HepG2 (cell line): Measurements from ENCODE around the gene SMAD3. TPM values are rescaled to one million over a fixed set of nuclear protein-coding genes. Genes with fewer than 3 reads are reported as not detected.

Source experiments
- ATAC-seq: fragments of 200-7000 bp; cut with Tn5 transposase; 3 replicates; pipeline ENCODE4 v1.9.1; 2020; ENCODE audit warnings: mild to moderate bottlenecking, moderate library complexity
- BruUV-seq: library from RNA; stranded (reverse); fragments of 400-500 nt; replicated peaks from 2 replicates; lab custom pipeline; 2021; lab: Mats Ljungman, UMichigan
- CTCF ChIA-PET: fragments of 300-600 bp; formaldehyde crosslinking; extraction: SDS; loops from one replicate; lab custom pipeline; 2021; ENCODE audit warnings: low total read pairs, inconsistent platforms, low intra/inter-chr PET ratio; lab: Yijun Ruan, JAX
- POLR2A ChIA-PET: fragments of 350-600 bp; sonication (Branson Sonifier 250); formaldehyde crosslinking; loops from one replicate; lab custom pipeline; 2020; ENCODE audit warnings: antibody characterized with exemption, inconsistent platforms; lab: Yijun Ruan, JAX
- DNase-seq: peaks from one replicate; pipeline ENCODE4 v3.0.0-alpha.2; 2015; ENCODE audit warnings: low spot score
- FAIRE-seq: peaks from 3 replicates; lab custom pipeline; 2011; peaks lifted over from hg19 to GRCh38; lab: Jason Lieb, UNC
- H2AFZ ChIP-seq: one replicate; pipeline ENCODE4 v1.6.1; 2011; ENCODE audit warnings: low read length, inconsistent platforms
- H3K27ac ChIP-seq: fragments of 300-600 bp; 3 replicates; pipeline ENCODE4 v1.8.0; 2011; ENCODE audit warnings: mixed run types, mild to moderate bottlenecking, mixed read lengths, low read length, inconsistent platforms; ENCODE audit not compliant: insufficient read depth; ENCODE audit errors: extremely low read length
- H3K27me3 ChIP-seq, 2 experiments: fragments of 200-600 bp in 1 of 2; 2 replicates in 1 of 2; 3 replicates in 1 of 2; pipeline versions ENCODE4 v1.6.0 to v1.8.0; 2011; ENCODE audit warnings: low read length in 2 of 2, mild to moderate bottlenecking in 2 of 2, moderate library complexity in 2 of 2, inconsistent platforms in 1 of 2; ENCODE audit not compliant: insufficient read depth in 2 of 2, control insufficient read depth in 1 of 2
- H3K36me3 ChIP-seq, 2 experiments: fragments of 200-600 bp in 1 of 2; replicated peaks in 1 of 2; 2 replicates in 1 of 2; 3 replicates in 1 of 2; pipeline versions ENCODE4 v1.5.1 to v1.8.0; 2011; ENCODE audit warnings: low read length in 2 of 2, inconsistent platforms in 1 of 2; ENCODE audit not compliant: insufficient read depth in 2 of 2, control insufficient read depth in 1 of 2
- H3K4me1 ChIP-seq: 2 replicates; pipeline ENCODE4 v1.5.1; 2012; ENCODE audit warnings: low read length, inconsistent platforms; ENCODE audit not compliant: insufficient read depth
- H3K4me2 ChIP-seq: 2 replicates; pipeline ENCODE4 v1.6.0; 2011; ENCODE audit warnings: low read depth, low read length, inconsistent platforms
- H3K4me3 ChIP-seq, 3 experiments: fragments of 200-600 bp in 1 of 3; sonication (generic), shearing (Covaris generic) in 1 of 3; replicated peaks in 1 of 3; 2 replicates each; pipeline ENCODE4 v1.5.1; 2011 to 2016; ENCODE audit warnings: low read length in 3 of 3, inconsistent platforms in 2 of 3, low read depth in 2 of 3, mild to moderate bottlenecking in 2 of 3, control low read depth in 1 of 3, mixed read lengths in 1 of 3; ENCODE audit not compliant: insufficient read depth in 1 of 3
- H3K79me2 ChIP-seq: one replicate; pipeline ENCODE4 v1.6.1; 2011; ENCODE audit warnings: low read length, inconsistent platforms; ENCODE audit not compliant: insufficient read depth
- H3K9ac ChIP-seq: 2 replicates; pipeline ENCODE4 v1.6.0; 2011; ENCODE audit warnings: mild to moderate bottlenecking, low read depth, low read length, inconsistent platforms; ENCODE audit not compliant: insufficient read depth
- H3K9me3 ChIP-seq: 2 replicates; pipeline ENCODE4 v1.5.1; 2012; ENCODE audit warnings: mild to moderate bottlenecking, low read length
- H4K20me1 ChIP-seq: 2 replicates; pipeline ENCODE4 v1.6.0; 2011; ENCODE audit warnings: inconsistent platforms, mild to moderate bottlenecking, low read length, moderate library complexity; ENCODE audit not compliant: insufficient read depth
- CTCF ChIP-seq: sonication (generic); formaldehyde crosslinking; IDR thresholded peaks from 2 replicates; pipeline ENCODE4 v1.5.0; 2020; ENCODE audit warnings: mild to moderate bottlenecking, missing genetic modification reagents, moderate library complexity
- E2F5 ChIP-seq: sonication (generic); formaldehyde crosslinking; conservative IDR thresholded peaks from 2 replicates; pipeline ENCODE4 v1.4.0; 2020; ENCODE audit warnings: missing genetic modification reagents
- FOXA3 ChIP-seq: IDR thresholded peaks from 2 replicates; pipeline ENCODE4 v1.6.1; 2016; ENCODE audit warnings: missing genetic modification reagents, missing compliant biosample characterization
- GTF3A ChIP-seq: sonication (generic); formaldehyde crosslinking; conservative IDR thresholded peaks from 2 replicates; pipeline ENCODE4 v1.4.0; 2020; ENCODE audit warnings: mild to moderate bottlenecking, missing genetic modification reagents
- HDAC2 ChIP-seq: sonication (generic); formaldehyde crosslinking; IDR thresholded peaks from 2 replicates; pipeline ENCODE4 v1.4.0; 2020; ENCODE audit warnings: missing genetic modification reagents
- KLF15 ChIP-seq: sonication (generic); formaldehyde crosslinking; IDR thresholded peaks from 2 replicates; pipeline ENCODE4 v1.8.1; 2023; ENCODE audit warnings: borderline replicate concordance, mild to moderate bottlenecking, inconsistent platforms, missing genetic modification reagents, mixed read lengths
- MED1 ChIP-seq: sonication (generic); formaldehyde crosslinking; IDR thresholded peaks from 2 replicates; pipeline ENCODE4 v1.4.0; 2020; ENCODE audit warnings: missing genetic modification reagents
- PHB2 ChIP-seq: fragments of 450-650 bp; IDR thresholded peaks from 2 replicates; pipeline ENCODE4 v1.6.1; 2018; ENCODE audit not compliant: partially characterized antibody
- RAD21 ChIP-seq: fragments of 450-650 bp; formaldehyde crosslinking; IDR thresholded peaks from 2 replicates; pipeline ENCODE4 v1.5.0; 2020; ENCODE audit warnings: mild to moderate bottlenecking
- RARG ChIP-seq: sonication (generic); formaldehyde crosslinking; IDR thresholded peaks from 2 replicates; pipeline ENCODE4 v1.4.0; 2020; ENCODE audit warnings: low read depth, mild to moderate bottlenecking, missing genetic modification reagents
- SMC3 ChIP-seq: IDR thresholded peaks from 2 replicates; pipeline ENCODE4 v1.6.1; 2011; ENCODE audit warnings: low read length, improper control_type of control experiment
- SRSF4 ChIP-seq: fragments of 200-400 bp; formaldehyde crosslinking; IDR thresholded peaks from one replicate; pipeline ENCODE4 v1.6.1; 2018; ENCODE audit warnings: mild to moderate bottlenecking, low read depth, low read length, moderate library complexity; ENCODE audit not compliant: poor library complexity, severe bottlenecking
- STAG1 ChIP-seq: sonication (generic); formaldehyde crosslinking; IDR thresholded peaks from 2 replicates; pipeline ENCODE4 v1.4.0; 2020; ENCODE audit warnings: missing genetic modification reagents
- ZNF446 ChIP-seq: sonication (generic); formaldehyde crosslinking; IDR thresholded peaks from 2 replicates; pipeline ENCODE4 v1.5.0; 2020; ENCODE audit warnings: mild to moderate bottlenecking, missing genetic modification reagents
- WGBS: methylation state at CpG from one replicate; pipeline ENCODE4 v1.1.6; 2017; ENCODE audit warnings: low lambda C conversion rate; 5-methylcytosine and 5-hydroxymethylcytosine counted together
- in situ Hi-C: cut with HindIII; loops from 2 replicates; pipeline ENCODE4 v1.10.0; 2017; ENCODE audit warnings: low pct_unique_long_range_greater_than_20kb; ENCODE audit not compliant: extremely low pct_ligation_motif_present
- intact Hi-C: fragments of 100-400 bp; cut with micrococcal nuclease; formaldehyde crosslinking; loops from one replicate; pipeline ENCODE4 v1.10.0; 2022; ENCODE audit not compliant: unreplicated experiment
- polyA plus RNA-seq, 8 experiments: library from polyadenylated mRNA; depleted of rRNA in 3 of 8; stranded (reverse) in 7 of 8; unstranded in 1 of 8; fragments of >200 nt; fragmentation: Illumina TruSeq in 4 of 8; extraction: Trizol in 4 of 8; gene quantifications; 2 replicates each; pipeline versions ENCODE4 v1.2.1 to v1.2.3, GENCODE V29; 2011 to 2016; ENCODE audit warnings: low read depth in 4 of 8, missing spikeins in 1 of 8, mixed read lengths in 1 of 8; ENCODE audit not compliant: insufficient read depth in 1 of 8
- total RNA-seq, 5 experiments: library from RNA; depleted of rRNA; stranded (reverse); fragments of >200 nt; fragmentation: Illumina TruSeq; extraction: Trizol; gene quantifications; 2 replicates each; pipeline ENCODE4 v1.2.3, GENCODE V29; 2016; ENCODE audit warnings: low read depth in 1 of 5

The SMAD3 gene
- total and polyA plus RNA-seq, 2 of the 13 experiments (the other 11 are each of a cell fraction or from before 2014, with no cell fraction given) = 8.6 to 56.3 TPM

DNA sequence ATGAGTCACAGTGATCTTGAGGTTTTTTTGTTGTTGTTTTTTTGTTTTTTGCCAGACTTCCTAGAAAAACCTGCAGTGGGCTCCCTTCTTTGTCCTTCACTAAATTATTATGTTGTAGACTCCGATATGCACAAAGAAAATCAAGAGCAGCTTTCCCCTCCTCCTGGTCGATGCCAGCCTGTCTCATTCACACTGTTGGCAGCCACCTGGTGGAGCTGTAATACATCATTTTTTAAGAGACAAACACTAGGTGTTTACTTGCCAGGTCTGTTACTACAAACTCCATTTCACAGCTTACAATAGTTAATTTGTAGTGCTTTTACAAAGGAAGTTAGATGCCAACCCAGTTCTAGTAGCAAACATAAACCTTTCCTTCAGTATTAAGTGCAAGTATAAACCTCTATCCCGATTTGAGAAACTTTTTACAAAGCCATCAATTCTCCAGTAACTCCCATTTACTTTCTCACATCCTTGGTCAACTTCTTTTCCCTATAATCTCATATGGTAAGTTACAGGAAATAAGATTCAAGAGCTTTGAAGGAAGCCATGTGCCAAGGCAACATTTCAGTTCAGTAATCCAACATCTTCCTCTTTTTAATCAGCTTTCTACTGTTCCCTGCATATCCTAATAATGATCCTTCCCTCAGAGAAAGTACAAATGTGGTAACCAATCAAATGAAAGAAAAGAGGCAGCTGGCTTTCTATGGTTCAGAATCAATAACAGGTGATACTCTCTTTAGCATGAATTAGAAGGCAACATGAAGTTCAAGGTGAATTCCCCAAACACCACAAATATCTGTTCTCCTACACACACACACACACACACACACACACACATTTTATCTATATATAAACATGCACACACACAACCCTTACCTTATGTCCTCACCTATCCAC is 175.1 kb downstream of the SMAD3 start:
- H3K36me3 ChIP-seq = 0 out of 5 replicates have a peak, but pooled peaks cover 0 to 3% of the 10 kb centered on the region in 2 experiments
- in situ Hi-C loops (no loop called here), intact Hi-C loops (loop anchor here (1.0 kb wide), 1 partner anchor 63 kb away; no protein-coding TSS in a partner anchor)
- H3K9ac ChIP-seq = no peak overlapping the region
- ATAC-seq (peak; percentile 62; the same call in 2 of the 3 replicates), FAIRE-seq (no peak), DNase-seq (peak; percentile 13)
- BruUV-seq = no TSS peak
- no peaks in the 10 kb centered on the region; the same call in 1 of the 2 replicates for H4K20me1 ChIP-seq
- CTCF ChIA-PET = interaction anchor here (0.6 kb wide), 1 partner anchor 63 kb away, joined by 3 read pairs; no protein-coding TSS in a partner anchor
- 57% methylated on average over 3 of the region's 3 CpGs for WGBS
- POLR2A ChIA-PET = interaction anchor here (0.6 to 1.5 kb wide), 2 partner anchors 14 to 204 kb away, joined by 3 read pairs; partner anchors contain the start of genes AAGAB and IQCH
- H3K4me3 ChIP-seq = no peak overlapping the region
- no peaks in the 10 kb centered on the region for H3K9me3 ChIP-seq
- H3K27ac ChIP-seq = no peak overlapping the region
- H3K27me3 ChIP-seq = no peaks in the 10 kb centered on the region
- H3K79me2 ChIP-seq = peaks cover 4% of the 10 kb centered on the region
- no peak overlapping the region for H2AFZ ChIP-seq
- H3K4me1 ChIP-seq = no peaks in the 10 kb centered on the region
- no peak for TF ChIP-seq SRSF4
- TF ChIP-seq GTF3A (CRISPR knock-in tag) = no peak
- TF ChIP-seq RARG (CRISPR knock-in tag) = no peak
- TF ChIP-seq RAD21 (CRISPR knock-in tag) = 0 out of 2 replicates have a peak, but pooled peaks have one; percentile 11
- peak; percentile 67 for TF ChIP-seq STAG1
- 0 out of 2 replicates have a peak, but pooled peaks have one; percentile 8 for TF ChIP-seq FOXA3 (CRISPR knock-in tag)
- TF ChIP-seq PHB2 = no peak
- TF ChIP-seq KLF15 (CRISPR knock-in tag) = no peak
- TF ChIP-seq CTCF = peak; percentile 60
- TF ChIP-seq E2F5 (CRISPR knock-in tag) = no peak
- no peak for TF ChIP-seq ZNF446 (CRISPR knock-in tag)
- peak; percentile 54; the same call in 1 of the 2 replicates for TF ChIP-seq SMC3
- TF ChIP-seq HDAC2 = no peak
- no peak for TF ChIP-seq MED1 (CRISPR knock-in tag)
- H3K4me2 ChIP-seq = no peak overlapping the region
